NCI-H146 (cell line): ENCODE measurements around the gene RBBP8NL.
A peak's percentile ranks its signal among the peaks of the same experiment; 100 is the strongest.

Source experiments
- DNase-seq: peaks from one replicate; lab custom pipeline; 2025; lab: John Stamatoyannopoulos, UW

Gene RBBP8NL

GRCh38 chr20:62392621-62393334 lies 34.6 kb downstream of the RBBP8NL start:
- DNase-seq, result no peak

- DNase-seq, result no peak
Observed at GRCh38 chr20:62392077-62392418, 35.3 kb downstream of the RBBP8NL start.

- no peak for DNase-seq
Observed at GRCh38 chr20:62391165-62392076, 35.9 kb downstream of the RBBP8NL start.

- DNase-seq, result no peak
Observed at GRCh38 chr20:62390317-62391164, 36.8 kb downstream of the RBBP8NL start.

- no peak for DNase-seq
Observed at GRCh38 chr20:62389601-62390087, 37.7 kb downstream of the RBBP8NL start.

- DNase-seq, result no peak
Observed at GRCh38 chr20:62388839-62389600, 38.3 kb downstream of the RBBP8NL start.

GRCh38 chr20:62387933-62388635 lies 39.3 kb downstream of the RBBP8NL start:
- DNase-seq, result no peak

GRCh38 chr20:62387219-62387913 lies 40.0 kb downstream of the RBBP8NL start:
- no peak for DNase-seq

GRCh38 chr20:62386383-62387218 lies 40.7 kb downstream of the RBBP8NL start, which contains the start of gene RPS21:
TSS of gene RPS21 (plus strand) at chr20:62387103. CDS start at chr20:62387339, 236 bp downstream.
- DNase-seq, result peak; percentile 97

- DNase-seq, result peak; percentile 84
Observed at GRCh38 chr20:62382306-62383198, 44.8 kb downstream of the RBBP8NL start.

GRCh38 chr20:62381842-62382241 lies 45.5 kb downstream of the RBBP8NL start:
- DNase-seq, result no peak

GRCh38 chr20:62381202-62381797 lies 46.0 kb downstream of the RBBP8NL start:
- DNase-seq, result no peak

- no peak for DNase-seq
Observed at GRCh38 chr20:62378215-62378614, 49.1 kb downstream of the RBBP8NL start.

GRCh38 chr20:62377615-62378178 lies 49.6 kb downstream of the RBBP8NL start:
- DNase-seq, result no peak

GRCh38 chr20:62377064-62377461 lies 50.3 kb downstream of the RBBP8NL start:
- DNase-seq, result no peak

GRCh38 chr20:62376112-62377063 lies 51.0 kb downstream of the RBBP8NL start:
- no peak for DNase-seq
